ENCODE results near the gene CFAP44. TPM values are rescaled to one million over a fixed set of nuclear protein-coding genes. Genes with fewer than 3 reads are reported as not detected.
A peak's percentile ranks its signal among the peaks of the same experiment; 100 is the strongest.
"Not testable (repeated sequence)": the region's sequence is repeated elsewhere in the genome, so short reads cannot be mapped to it uniquely, and the experiment has no call there.

CFAP44 gene
- 0.55 and 0.69 TPM in 2 replicates for total RNA-seq (2014; rRNA removed; shearing (Covaris generic))

- no peak for DNase-seq (ENCODE audit: low spot score)
Measured at GRCh38 chr3:113441051-113441770, at the start of gene CFAP44. TSS of gene CFAP44 (minus strand) at chr3:113441493. CDS start at chr3:113433664, 7,829 bp downstream.

- no peak for DNase-seq (ENCODE audit: low spot score)
Measured at GRCh38 chr3:113485161-113485609, 43.9 kb upstream of the CFAP44 start.

- no peak for DNase-seq (ENCODE audit: low spot score)
Measured at GRCh38 chr3:113468539-113468938, 27.2 kb upstream of the CFAP44 start.

- no peak for DNase-seq (ENCODE audit: low spot score)
Measured at GRCh38 chr3:113461488-113461887, 20.2 kb upstream of the CFAP44 start.

- not testable (repeated sequence) for DNase-seq (ENCODE audit: low spot score)
Measured at GRCh38 chr3:113458554-113458953, 17.3 kb upstream of the CFAP44 start.

GRCh38 chr3:113455446-113455845 is 14.2 kb upstream of the CFAP44 start:
- no peak for DNase-seq (ENCODE audit: low spot score)

GRCh38 chr3:113454630-113455029 is 13.3 kb upstream of the CFAP44 start:
- no peak for DNase-seq (ENCODE audit: low spot score)

GRCh38 chr3:113454057-113454456 is 12.8 kb upstream of the CFAP44 start:
- DNase-seq (ENCODE audit: low spot score), result no peak

- DNase-seq (ENCODE audit: low spot score), result no peak
Measured at GRCh38 chr3:113450911-113451310, 9.6 kb upstream of the CFAP44 start.

GRCh38 chr3:113439606-113440005 is 1.7 kb downstream of the CFAP44 start:
- DNase-seq (ENCODE audit: low spot score), result no peak

GRCh38 chr3:113438224-113438623 is 3.1 kb downstream of the CFAP44 start:
- no peak for DNase-seq (ENCODE audit: low spot score)

GRCh38 chr3:113437411-113437810 is 3.9 kb downstream of the CFAP44 start:
- DNase-seq (ENCODE audit: low spot score), result no peak

GRCh38 chr3:113436809-113437208 is 4.5 kb downstream of the CFAP44 start:
- peak; percentile 48 for DNase-seq (ENCODE audit: low spot score)

- no peak for DNase-seq (ENCODE audit: low spot score)
Measured at GRCh38 chr3:113431811-113432210, 9.5 kb downstream of the CFAP44 start.

- DNase-seq (ENCODE audit: low spot score), result peak; percentile 57
Measured at GRCh38 chr3:113428581-113428980, 12.7 kb downstream of the CFAP44 start.

- DNase-seq (ENCODE audit: low spot score), result no peak
Measured at GRCh38 chr3:113423699-113424098, 17.6 kb downstream of the CFAP44 start.

- DNase-seq (ENCODE audit: low spot score), result no peak
Measured at GRCh38 chr3:113421082-113421481, 20.2 kb downstream of the CFAP44 start.

- DNase-seq (ENCODE audit: low spot score), result peak; percentile 11
Measured at GRCh38 chr3:113409676-113410075, 31.6 kb downstream of the CFAP44 start.

GRCh38 chr3:113405180-113405579 is 36.1 kb downstream of the CFAP44 start:
- peak; percentile 25 for DNase-seq (ENCODE audit: low spot score)

- no peak for DNase-seq (ENCODE audit: low spot score)
Measured at GRCh38 chr3:113404637-113405036, 36.7 kb downstream of the CFAP44 start.

Data from A172 (cell line).